Measurements from ENCODE around the gene RALA. TPM values are rescaled to one million over a fixed set of nuclear protein-coding genes. Genes with fewer than 3 reads are reported as not detected.

RALA gene
- total and polyA plus RNA-seq, 2 of the 13 experiments (the other 11 are each of a cell fraction or from before 2014, with no cell fraction given): 11.8 to 19.5 TPM

GRCh38 chr7:39623047-39623731, at the start of gene RALA (continued):
- no peak for TF ChIP-seq ZFYVE20 (CRISPR knock-in tag; IDR thresholded peaks at IDR 0.05; ENCODE audit: borderline replicate concordance, low read depth)
- peak; percentile 54; the same call in 1 of the 2 replicates for TF ChIP-seq ZNF605 (CRISPR knock-in tag; IDR thresholded peaks at IDR 0.05)
- no peak for TF ChIP-seq FOXM1 (CRISPR knock-in tag; IDR thresholded peaks at IDR 0.05)
- no peak for TF ChIP-seq ZNF280B (CRISPR knock-in tag; IDR thresholded peaks at IDR 0.05; ENCODE audit: borderline replicate concordance)
- no peak for TF ChIP-seq CBX5 (CRISPR knock-in tag; IDR thresholded peaks at IDR 0.05; ENCODE audit: borderline replicate concordance)
- TF ChIP-seq PRDM15 (CRISPR knock-in tag; IDR thresholded peaks at IDR 0.05): no peak
- no peak for TF ChIP-seq HOMEZ (CRISPR knock-in tag; IDR thresholded peaks at IDR 0.05; ENCODE audit: low read depth)
- peak; percentile 73 for TF ChIP-seq MYPOP (CRISPR knock-in tag; IDR thresholded peaks at IDR 0.05)
- TF ChIP-seq ARNTL (CRISPR knock-in tag; IDR thresholded peaks at IDR 0.05): no peak
- TF ChIP-seq HIC2 (CRISPR knock-in tag; IDR thresholded peaks at IDR 0.05; ENCODE audit: low read depth): 0 out of 2 replicates have a peak, but pooled peaks have one; percentile 21
- no peak for TF ChIP-seq ZNF180 (CRISPR knock-in tag; IDR thresholded peaks at IDR 0.05; ENCODE audit: borderline replicate concordance, low read depth)
- TF ChIP-seq E2F5 (CRISPR knock-in tag; conservative IDR thresholded peaks at IDR 0.05): no peak
